HG03457 (cell line): ENCODE measurements around the gene PAPPA2.
"Not testable (repeated sequence)": the region's sequence is repeated elsewhere in the genome, so short reads cannot be mapped to it uniquely, and the experiment has no call there.

Experiments used
- ATAC-seq: cut with Tn5 transposase; IDR thresholded peaks from one replicate; pipeline ENCODE4 v1.9.1; 2021; ENCODE audit warnings: moderate number of reproducible peaks; ENCODE audit not compliant: unreplicated experiment

The PAPPA2 gene

GRCh38 chr1:176602388-176603004, 139.5 kb downstream of the PAPPA2 start:
- no peak for ATAC-seq

- no peak for ATAC-seq
These were observed 140.7 kb downstream of the PAPPA2 start for GRCh38 chr1:176603696-176604095.

DNA sequence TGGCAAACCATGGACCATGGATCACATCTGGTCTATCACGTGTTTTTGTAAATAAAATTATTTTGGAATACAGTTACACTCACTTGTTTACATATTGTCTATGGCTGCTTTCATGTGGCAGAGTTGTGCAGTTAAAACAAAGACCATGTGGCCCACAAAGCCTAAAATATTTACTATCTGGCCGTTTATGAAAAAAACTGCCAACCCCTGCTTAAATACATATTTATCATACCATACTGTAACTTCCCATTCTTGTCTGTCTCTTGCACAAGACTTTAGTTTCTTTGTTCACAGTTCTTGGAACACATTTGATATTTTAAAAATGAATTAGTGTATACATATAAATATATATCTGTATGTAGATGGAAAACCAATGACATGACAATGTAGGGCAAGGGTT, 141.5 kb downstream of the PAPPA2 start:
- ATAC-seq, result no peak

DNA sequence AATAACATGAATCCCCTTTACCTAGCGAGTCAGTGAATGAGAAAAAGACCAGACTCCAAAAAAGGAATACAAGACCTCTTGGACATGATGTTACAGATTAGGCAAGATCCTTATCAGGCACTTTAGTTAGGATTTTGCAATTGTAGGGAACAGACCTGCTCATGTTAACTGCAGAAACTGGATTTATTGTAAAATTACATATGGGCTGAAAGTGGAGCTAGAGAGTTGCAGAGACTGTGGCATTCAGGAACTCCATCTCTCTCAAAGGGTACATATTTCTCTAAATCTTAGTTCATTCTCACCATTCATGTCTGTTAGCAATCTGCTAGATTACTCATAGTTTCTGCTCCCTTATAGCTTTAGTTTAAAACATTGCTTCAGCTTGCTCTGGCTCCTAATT, 142.2 kb downstream of the PAPPA2 start:
- ATAC-seq, result no peak

DNA sequence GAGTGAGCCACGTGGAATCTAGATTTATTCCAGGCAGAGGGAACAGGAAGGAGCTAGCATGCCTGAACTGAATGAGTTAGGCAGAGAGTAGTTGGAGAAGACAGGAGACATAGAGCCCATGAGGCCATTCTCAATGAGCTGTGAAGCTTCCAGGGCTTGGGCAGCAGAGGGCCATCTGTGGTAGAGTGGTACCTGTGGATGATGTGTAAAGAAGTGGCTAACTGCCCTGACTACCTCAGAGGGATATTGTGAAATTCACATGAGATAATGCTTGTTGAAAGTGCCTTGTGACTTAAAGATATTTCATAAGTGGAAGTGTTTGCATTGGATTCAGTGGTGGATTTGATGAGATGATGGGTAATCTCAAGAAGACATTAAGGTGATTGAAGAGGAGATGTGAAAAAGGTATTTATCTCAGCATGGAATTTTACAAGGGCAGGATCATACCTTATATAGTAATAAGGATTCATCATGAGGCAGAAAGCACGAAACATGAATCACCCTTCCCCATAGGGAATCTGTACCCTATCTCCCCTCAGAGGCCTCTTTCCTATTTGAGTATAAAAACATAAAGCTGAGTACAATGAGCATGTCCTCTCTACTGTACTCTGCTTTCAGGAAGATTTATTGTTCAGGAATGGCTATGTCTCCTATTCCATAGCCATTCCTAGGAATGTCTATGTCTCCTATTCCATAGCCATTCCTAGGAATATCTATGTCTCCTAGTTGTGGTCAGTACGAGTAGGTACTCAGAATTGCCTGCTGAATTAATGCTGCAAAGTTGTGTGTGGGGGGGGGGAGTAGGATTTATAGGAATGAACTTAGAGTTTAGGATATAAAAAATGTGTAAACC, 146.8 kb downstream of the PAPPA2 start:
- no peak for ATAC-seq

GRCh38 chr1:176612791-176613190, 149.8 kb downstream of the PAPPA2 start:
- ATAC-seq, result no peak

DNA sequence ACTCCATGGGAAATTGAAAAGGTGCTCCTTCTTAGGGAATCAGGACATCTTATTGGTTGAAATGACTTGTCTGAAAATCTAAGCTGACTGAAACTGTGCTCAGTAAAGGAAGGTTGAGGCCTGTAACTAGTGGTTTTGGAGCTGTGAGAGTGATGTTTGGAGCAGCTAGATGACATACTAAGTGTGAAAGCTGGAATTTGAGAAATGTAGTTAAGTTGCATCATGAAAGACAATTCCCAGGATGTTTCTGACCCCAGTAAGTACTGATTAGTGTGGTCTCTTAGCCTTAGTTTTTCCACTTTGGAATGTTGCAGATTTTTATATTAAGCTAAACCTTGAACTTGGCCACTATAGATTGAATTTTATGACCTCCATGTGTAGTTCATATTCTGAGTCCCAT, 154.9 kb downstream of the PAPPA2 start:
- no peak for ATAC-seq

GRCh38 chr1:176619261-176619660, 156.3 kb downstream of the PAPPA2 start:
- ATAC-seq, result no peak

DNA sequence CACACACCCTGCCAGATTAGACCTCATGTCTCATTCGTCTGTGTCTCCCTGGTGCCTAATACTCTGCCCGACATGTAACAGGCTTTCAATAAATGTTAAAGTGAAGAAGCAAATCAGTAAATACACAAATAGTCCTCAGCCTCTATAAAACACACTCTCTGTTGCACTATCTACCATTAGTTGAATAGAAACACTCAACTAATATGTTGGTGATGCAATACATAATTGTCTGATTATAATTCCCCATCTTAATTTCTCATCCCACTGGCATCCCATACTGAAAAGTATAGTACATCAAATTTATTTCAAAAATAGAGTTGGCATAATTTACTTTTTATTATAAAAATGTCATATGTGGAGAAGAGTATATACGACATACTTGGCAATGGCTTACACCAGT, 162.4 kb downstream of the PAPPA2 start:
- ATAC-seq, result no peak

DNA sequence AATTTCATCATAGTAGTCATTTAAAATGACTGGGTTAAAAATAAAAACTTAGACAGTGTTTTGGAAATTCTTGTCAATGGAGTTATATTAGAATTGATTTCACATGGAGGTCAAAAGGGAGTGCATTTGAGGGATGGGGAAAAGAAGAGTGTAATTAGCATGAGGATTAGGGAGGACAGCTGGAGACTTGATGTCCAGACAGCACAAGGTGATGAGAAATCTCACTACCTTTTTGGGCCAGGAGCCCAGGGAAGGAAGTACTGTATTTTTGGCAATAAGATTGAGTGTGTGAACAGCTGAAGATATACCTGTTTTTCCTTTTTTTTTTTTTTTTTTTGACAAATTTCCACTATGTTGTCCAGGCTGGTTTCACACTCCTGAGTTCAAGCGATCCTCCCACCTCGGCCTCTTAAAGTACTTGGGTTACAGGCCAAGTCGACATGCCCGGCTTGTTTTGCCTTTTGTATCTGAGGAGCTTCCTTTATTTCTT, 163.6 kb downstream of the PAPPA2 start:
- ATAC-seq, result no peak

GRCh38 chr1:176628775-176629174, 165.8 kb downstream of the PAPPA2 start:
- no peak for ATAC-seq

- not testable (repeated sequence) for ATAC-seq
These were observed 171.8 kb downstream of the PAPPA2 start for GRCh38 chr1:176634733-176635132.

- ATAC-seq, result no peak
These were observed 175.9 kb downstream of the PAPPA2 start for GRCh38 chr1:176638713-176639526.

GRCh38 chr1:176643536-176643935, 180.6 kb downstream of the PAPPA2 start:
- ATAC-seq, result no peak

- no peak for ATAC-seq
These were observed 185.6 kb downstream of the PAPPA2 start for GRCh38 chr1:176648556-176648955.

- no peak for ATAC-seq
These were observed 193.5 kb downstream of the PAPPA2 start for GRCh38 chr1:176656257-176656995.

DNA sequence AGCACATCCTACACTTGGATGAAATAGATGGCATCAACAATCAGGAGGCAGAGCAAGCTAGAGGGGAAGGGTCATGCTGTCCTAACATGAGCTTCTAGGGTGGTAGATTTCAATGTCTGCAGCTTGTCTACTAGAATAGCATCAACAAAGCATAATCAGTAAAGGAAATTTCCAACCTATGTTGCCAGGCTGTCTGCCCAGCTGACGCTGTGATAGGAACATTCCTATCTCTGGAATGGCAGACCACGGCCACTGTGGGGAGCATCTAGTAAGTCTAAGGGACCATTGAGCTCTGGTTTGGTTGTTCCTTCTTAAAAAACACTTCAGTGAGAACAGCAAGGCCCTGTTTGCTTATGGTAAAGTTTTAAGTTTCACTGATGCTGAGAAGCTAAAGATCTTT, 206.8 kb downstream of the PAPPA2 start:
- no peak for ATAC-seq

DNA sequence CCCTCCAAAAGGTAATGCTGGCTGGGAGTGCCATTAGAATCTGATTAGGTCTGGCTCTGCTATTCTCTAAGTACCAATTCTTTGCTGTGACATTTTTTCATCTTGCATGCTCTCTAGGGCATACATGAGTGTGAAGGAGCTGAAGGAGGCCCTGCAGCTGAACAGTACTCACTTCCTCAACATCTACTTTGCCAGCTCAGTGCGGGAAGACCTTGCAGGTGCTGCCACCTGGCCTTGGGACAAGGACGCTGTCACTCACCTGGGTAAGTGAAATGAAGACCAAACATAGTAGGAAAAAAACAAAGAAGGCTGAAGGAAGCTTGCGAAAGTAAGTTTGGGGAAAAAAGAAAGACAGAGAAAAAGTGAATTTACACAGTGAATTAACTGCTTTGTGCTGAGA, 207.9 kb downstream of the PAPPA2 start:
- no peak for ATAC-seq

DNA sequence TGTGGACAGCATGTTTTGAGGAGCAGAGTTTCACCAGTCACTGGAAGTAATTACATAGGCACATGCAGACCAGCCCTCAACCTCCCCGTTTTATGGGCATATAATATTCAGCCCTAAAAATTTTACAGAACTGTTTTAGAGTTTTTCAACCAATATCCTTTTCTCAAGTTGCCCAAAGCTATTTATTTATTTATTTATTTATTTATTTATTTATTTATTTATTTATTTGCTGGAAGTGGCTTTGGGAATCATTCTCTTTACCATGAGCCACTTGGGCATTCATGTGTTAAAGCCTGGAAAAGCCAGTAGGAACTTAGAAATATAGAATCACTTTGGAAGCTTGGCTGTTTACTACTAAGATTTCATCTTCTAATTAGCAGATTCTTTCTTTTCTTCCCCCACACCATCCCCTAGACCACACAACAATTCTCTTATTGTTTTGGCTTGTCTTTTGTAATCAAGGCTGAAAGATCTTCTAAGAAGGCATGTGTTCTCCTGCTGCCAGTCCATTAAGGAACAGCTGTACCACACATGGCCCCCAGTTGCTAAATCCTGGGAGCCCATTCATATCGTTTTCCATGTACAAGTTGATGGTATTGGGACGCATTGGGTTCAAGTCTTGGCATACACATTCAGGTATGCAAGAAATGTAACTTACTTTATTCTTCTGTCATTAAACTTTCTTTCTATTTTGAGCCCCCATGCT, 220.0 kb downstream of the PAPPA2 start:
- ATAC-seq, result no peak
